ENCODE measurements around the gene PHACTR1. TPM values are rescaled to one million over a fixed set of nuclear protein-coding genes. Genes with fewer than 3 reads are reported as not detected.

Gene PHACTR1
- total RNA-seq, 1 donor from 2014 or later = 22.8 TPM

GRCh38 chr6:13294499-13295069 lies 578.0 kb downstream of the PHACTR1 start:
- no peak for DNase-seq (ENCODE audit: extremely low read depth, low read depth, low spot score)

GRCh38 chr6:13295576-13295975 lies 579.0 kb downstream of the PHACTR1 start:
- DNase-seq (ENCODE audit: extremely low read depth, low read depth, low spot score) = no peak

GRCh38 chr6:13296536-13296997 lies 580.0 kb downstream of the PHACTR1 start:
- no peak for DNase-seq (ENCODE audit: extremely low read depth, low read depth, low spot score)

GRCh38 chr6:13297391-13297790 lies 580.8 kb downstream of the PHACTR1 start:
- DNase-seq (ENCODE audit: extremely low read depth, low read depth, low spot score) = no peak

GRCh38 chr6:13298446-13298845 lies 581.9 kb downstream of the PHACTR1 start:
- no peak for DNase-seq (ENCODE audit: extremely low read depth, low read depth, low spot score)

GRCh38 chr6:13299403-13299821 lies 582.8 kb downstream of the PHACTR1 start:
- no peak for DNase-seq (ENCODE audit: extremely low read depth, low read depth, low spot score)

- no peak for DNase-seq (ENCODE audit: extremely low read depth, low read depth, low spot score)
Measured at GRCh38 chr6:13299918-13300317, 583.4 kb downstream of the PHACTR1 start.

- no peak for DNase-seq (ENCODE audit: extremely low read depth, low read depth, low spot score)
Measured at GRCh38 chr6:13300643-13301590, 584.4 kb downstream of the PHACTR1 start.

- no peak for DNase-seq (ENCODE audit: extremely low read depth, low read depth, low spot score)
Measured at GRCh38 chr6:13302291-13302690, 585.7 kb downstream of the PHACTR1 start.

- peak; percentile 97 for DNase-seq (ENCODE audit: extremely low read depth, low read depth, low spot score)
Measured at GRCh38 chr6:13302751-13303667, 586.4 kb downstream of the PHACTR1 start.

GRCh38 chr6:13303668-13304017 lies 587.1 kb downstream of the PHACTR1 start:
- no peak for DNase-seq (ENCODE audit: extremely low read depth, low read depth, low spot score)

GRCh38 chr6:13304101-13304500 lies 587.5 kb downstream of the PHACTR1 start:
- DNase-seq (ENCODE audit: extremely low read depth, low read depth, low spot score) = no peak

GRCh38 chr6:13304580-13305260 lies 588.2 kb downstream of the PHACTR1 start:
- no peak for DNase-seq (ENCODE audit: extremely low read depth, low read depth, low spot score)

GRCh38 chr6:13305288-13305687 lies 588.7 kb downstream of the PHACTR1 start:
- DNase-seq (ENCODE audit: extremely low read depth, low read depth, low spot score) = no peak

GRCh38 chr6:13305791-13306190 lies 589.2 kb downstream of the PHACTR1 start:
- DNase-seq (ENCODE audit: extremely low read depth, low read depth, low spot score) = no peak

GRCh38 chr6:13307508-13307995 lies 591.0 kb downstream of the PHACTR1 start:
- peak; percentile 64 for DNase-seq (ENCODE audit: extremely low read depth, low read depth, low spot score)

GRCh38 chr6:13308332-13308731 lies 591.8 kb downstream of the PHACTR1 start:
- no peak for DNase-seq (ENCODE audit: extremely low read depth, low read depth, low spot score)

GRCh38 chr6:13311155-13311554 lies 594.6 kb downstream of the PHACTR1 start:
- DNase-seq (ENCODE audit: extremely low read depth, low read depth, low spot score) = no peak

GRCh38 chr6:13314806-13315205 lies 598.2 kb downstream of the PHACTR1 start:
- no peak for DNase-seq (ENCODE audit: extremely low read depth, low read depth, low spot score)

- no peak for DNase-seq (ENCODE audit: extremely low read depth, low read depth, low spot score)
Measured at GRCh38 chr6:13315896-13316295, 599.3 kb downstream of the PHACTR1 start.
